Measurements from ENCODE around the gene OR2AE1.

The OR2AE1 gene

DNA sequence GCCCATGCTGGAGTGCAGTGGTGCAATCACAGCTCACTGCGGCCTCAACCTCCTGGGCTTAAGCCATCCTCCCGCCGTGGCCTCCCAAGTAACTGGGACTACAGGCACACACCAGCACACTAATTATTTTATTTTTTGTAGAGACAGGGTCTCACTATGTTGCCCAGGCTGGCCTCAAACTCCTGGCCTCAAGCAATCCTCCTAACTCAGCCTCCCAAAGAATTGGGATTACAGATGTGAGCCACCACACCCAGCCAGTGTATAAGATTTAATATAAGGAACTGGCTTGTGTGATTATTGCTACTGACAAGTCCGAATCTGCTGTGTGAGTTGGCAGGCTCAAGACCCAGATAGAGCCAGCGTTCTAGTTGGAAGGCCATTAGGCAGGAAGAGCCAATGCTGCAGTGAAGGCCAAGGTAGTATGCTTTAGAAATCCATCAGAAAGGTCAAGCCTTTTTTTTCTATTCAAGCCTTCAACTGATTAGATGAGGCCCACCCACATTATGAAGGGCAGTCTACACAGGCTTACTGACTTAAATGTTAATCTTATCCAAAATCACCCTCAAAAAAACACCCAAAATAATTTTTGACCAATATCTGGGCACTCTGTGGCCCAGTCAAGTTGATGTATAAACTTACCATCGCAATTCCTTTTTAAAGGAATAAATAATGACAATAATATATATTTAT, 23.1 kb upstream of the OR2AE1 start:
- DNase-seq: no peak
- Histone ChIP-seq H2AFZ (ENCODE audit: insufficient read depth, low read length, poor library complexity) (no peak overlapping the region), H3K79me1 (ENCODE audit: low read length) (peaks cover 2% of the 10 kb centered on the region), H2BK5ac (ENCODE audit: low read depth, low read length, poor library complexity) (no peak overlapping the region), H3K27me3 (ENCODE audit: insufficient read depth, low read length) (no peaks in the 10 kb centered on the region), H2BK120ac (ENCODE audit: insufficient read depth, low read length, poor library complexity) (no peak overlapping the region), H4K12ac (ENCODE audit: low read depth, low read length) (no peak overlapping the region), H3K4me2 (ENCODE audit: low read length) (no peak overlapping the region), H3K14ac (ENCODE audit: low read length) (no peak overlapping the region), H4K8ac (ENCODE audit: low read depth, low read length) (no peak overlapping the region), H3K23ac (ENCODE audit: low read length) (no peak overlapping the region), H3K36me3 (ENCODE audit: control insufficient read depth in 1 of 2, insufficient read depth in 2 of 2, low read length in 2 of 2) (no peaks in the 10 kb centered on the region), H3K4me3 (ENCODE audit: low read depth, low read length) (no peak overlapping the region), H4K91ac (ENCODE audit: low read depth, low read length) (peak overlapping the region; percentile 26), H2BK12ac (ENCODE audit: low read length) (no peak overlapping the region), H3K79me2 (ENCODE audit: control insufficient read depth, insufficient read depth, low read length, poor library complexity) (no peaks in the 10 kb centered on the region), H3K4ac (ENCODE audit: low read depth, low read length) (no peak overlapping the region), H3K27ac (ENCODE audit: low read depth, low read length) (no peak overlapping the region), H3K9ac (ENCODE audit: low read length) (no peak overlapping the region), H3K9me3 (ENCODE audit: insufficient read depth, low read depth, low read length) (no peaks in the 10 kb centered on the region), H3K18ac (ENCODE audit: low read length) (no peak overlapping the region), H3K4me1 (ENCODE audit: control insufficient read depth in 1 of 2, insufficient read depth in 2 of 2, low read length in 2 of 2) (peaks cover 14 to 17% of the 10 kb centered on the region in 2 experiments), H2AK5ac (ENCODE audit: low read length) (peak overlapping the region; percentile 15)
- no CpG with 5 or more reads among the region's 6 CpGs for WGBS (ENCODE audit: extremely low coverage, insufficient coverage, insufficient read length)

DNA sequence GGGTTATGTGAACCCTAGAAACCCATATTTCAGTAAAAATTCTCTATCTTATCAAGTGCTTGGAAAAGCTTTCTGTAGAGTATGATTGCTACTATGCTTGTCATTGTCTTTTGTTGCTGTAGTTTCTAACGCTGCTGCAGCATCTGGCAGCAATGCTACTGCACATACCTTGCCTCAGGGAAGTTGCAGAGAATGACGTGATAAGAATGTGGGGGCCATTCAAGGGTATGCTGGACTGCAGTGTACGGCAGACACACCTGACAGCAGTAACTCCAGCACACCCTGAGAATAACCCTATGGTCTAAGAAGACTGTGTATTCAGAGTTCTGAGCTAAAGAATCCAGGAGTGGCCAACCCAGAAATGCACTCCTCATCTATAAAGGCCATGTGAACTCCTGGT, 22.0 kb upstream of the OR2AE1 start:
- Histone ChIP-seq H3K18ac (ENCODE audit: low read length) (no peak overlapping the region), H3K9me3 (ENCODE audit: insufficient read depth, low read depth, low read length) (no peaks in the 10 kb centered on the region), H3K79me1 (ENCODE audit: low read length) (peaks cover 2% of the 10 kb centered on the region), H3K27ac (ENCODE audit: low read depth, low read length) (peak overlapping the region; percentile 61), H3K4ac (ENCODE audit: low read depth, low read length) (no peak overlapping the region), H2BK12ac (ENCODE audit: low read length) (no peak overlapping the region), H2AK5ac (ENCODE audit: low read length) (no peak overlapping the region), H3K23ac (ENCODE audit: low read length) (no peak overlapping the region), H3K4me2 (ENCODE audit: low read length) (peak overlapping the region; percentile 36), H2BK5ac (ENCODE audit: low read depth, low read length, poor library complexity) (no peak overlapping the region), H2BK120ac (ENCODE audit: insufficient read depth, low read length, poor library complexity) (no peak overlapping the region), H4K12ac (ENCODE audit: low read depth, low read length) (no peak overlapping the region), H3K4me3 (ENCODE audit: low read depth, low read length) (no peak overlapping the region), H4K8ac (ENCODE audit: low read depth, low read length) (no peak overlapping the region), H3K14ac (ENCODE audit: low read length) (no peak overlapping the region), H3K36me3 (ENCODE audit: control insufficient read depth in 1 of 2, insufficient read depth in 2 of 2, low read length in 2 of 2) (no peaks in the 10 kb centered on the region), H3K9ac (ENCODE audit: low read length) (no peak overlapping the region), H2AFZ (ENCODE audit: insufficient read depth, low read length, poor library complexity) (no peak overlapping the region), H3K4me1 (ENCODE audit: control insufficient read depth in 1 of 2, insufficient read depth in 2 of 2, low read length in 2 of 2) (peaks cover 14 to 17% of the 10 kb centered on the region in 2 experiments), H3K27me3 (ENCODE audit: insufficient read depth, low read length) (no peaks in the 10 kb centered on the region), H4K91ac (ENCODE audit: low read depth, low read length) (no peak overlapping the region), H3K79me2 (ENCODE audit: control insufficient read depth, insufficient read depth, low read length, poor library complexity) (no peaks in the 10 kb centered on the region)
- DNase-seq: peak; percentile 65 to 83
- WGBS (ENCODE audit: extremely low coverage, insufficient coverage, insufficient read length): no CpG with 5 or more reads among the region's 3 CpGs

DNA sequence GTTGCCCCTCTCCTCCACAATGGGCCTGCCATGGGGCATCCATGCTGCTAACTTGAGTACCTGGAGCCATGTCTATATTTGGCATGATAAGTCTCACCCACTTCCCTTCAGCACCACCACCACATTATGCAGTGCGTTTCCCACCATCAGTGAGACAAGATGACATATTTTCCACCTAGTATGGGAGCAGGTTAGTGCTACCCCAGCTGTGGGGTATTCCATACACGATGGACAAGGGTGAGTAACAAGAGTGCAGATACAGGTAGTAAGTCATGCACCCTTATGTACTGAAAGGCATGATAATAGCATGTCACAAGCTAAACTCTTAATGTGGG, 21.2 kb upstream of the OR2AE1 start:
- H4K12ac ChIP-seq (ENCODE audit: low read depth, low read length): no peak overlapping the region
- no peaks in the 10 kb centered on the region for H3K9me3 ChIP-seq (ENCODE audit: insufficient read depth, low read depth, low read length)
- H3K36me3 ChIP-seq (ENCODE audit: control insufficient read depth in 1 of 2, insufficient read depth in 2 of 2, low read length in 2 of 2): no peaks in the 10 kb centered on the region
- H3K4me1 ChIP-seq (ENCODE audit: control insufficient read depth in 1 of 2, insufficient read depth in 2 of 2, low read length in 2 of 2): peaks cover 14 to 17% of the 10 kb centered on the region in 2 experiments
- H3K79me1 ChIP-seq (ENCODE audit: low read length): peaks cover 2% of the 10 kb centered on the region
- H2BK120ac ChIP-seq (ENCODE audit: insufficient read depth, low read length, poor library complexity): no peak overlapping the region
- H3K27me3 ChIP-seq (ENCODE audit: insufficient read depth, low read length): no peaks in the 10 kb centered on the region
- H2AK5ac ChIP-seq (ENCODE audit: low read length): no peak overlapping the region
- no CpG with 5 or more reads among the region's 2 CpGs for WGBS (ENCODE audit: extremely low coverage, insufficient coverage, insufficient read length)
- H4K91ac ChIP-seq (ENCODE audit: low read depth, low read length): no peak overlapping the region
- DNase-seq: no peak
- H3K4ac ChIP-seq (ENCODE audit: low read depth, low read length): no peak overlapping the region
- no peak overlapping the region for H3K4me3 ChIP-seq (ENCODE audit: low read depth, low read length)
- no peak overlapping the region for H3K9ac ChIP-seq (ENCODE audit: low read length)
- H2AFZ ChIP-seq (ENCODE audit: insufficient read depth, low read length, poor library complexity): no peak overlapping the region
- H3K18ac ChIP-seq (ENCODE audit: low read length): no peak overlapping the region
- H3K14ac ChIP-seq (ENCODE audit: low read length): no peak overlapping the region
- no peak overlapping the region for H3K23ac ChIP-seq (ENCODE audit: low read length)
- no peak overlapping the region for H2BK5ac ChIP-seq (ENCODE audit: low read depth, low read length, poor library complexity)
- no peak overlapping the region for H2BK12ac ChIP-seq (ENCODE audit: low read length)
- H3K79me2 ChIP-seq (ENCODE audit: control insufficient read depth, insufficient read depth, low read length, poor library complexity): no peaks in the 10 kb centered on the region
- no peak overlapping the region for H4K8ac ChIP-seq (ENCODE audit: low read depth, low read length)
- no peak overlapping the region for H3K4me2 ChIP-seq (ENCODE audit: low read length)
- H3K27ac ChIP-seq (ENCODE audit: low read depth, low read length): no peak overlapping the region

DNA sequence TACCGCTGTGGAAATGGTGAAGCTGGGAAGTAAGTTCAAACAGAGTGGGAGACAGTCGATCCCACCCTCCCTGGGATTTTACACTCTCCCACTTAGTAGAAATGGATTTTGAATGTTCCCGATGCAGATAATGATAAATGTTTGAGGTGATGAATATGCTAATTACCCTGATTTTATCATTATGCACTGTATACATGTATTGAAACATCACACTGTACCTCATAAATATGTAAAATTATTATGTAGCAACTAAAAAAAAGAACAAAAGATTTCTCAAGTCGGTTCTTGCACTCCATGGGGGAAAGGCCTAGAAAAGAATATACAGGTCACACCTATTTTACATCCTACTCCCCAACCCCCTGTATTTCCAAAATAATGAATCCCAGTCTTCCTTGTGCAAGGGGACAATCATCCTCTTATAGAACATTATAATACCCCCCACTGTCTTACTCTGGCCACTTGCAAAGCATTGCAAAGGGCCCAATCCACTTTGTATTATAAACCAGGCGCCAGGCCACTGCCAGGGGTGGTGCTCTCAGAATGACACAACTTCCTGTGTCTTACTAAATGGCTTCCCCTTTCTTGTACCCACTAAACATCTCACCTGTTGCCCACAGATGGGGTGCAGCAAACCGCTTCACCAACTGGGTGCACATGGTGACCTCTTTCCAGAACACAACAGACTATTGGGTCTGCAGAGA, 20.6 kb upstream of the OR2AE1 start:
- Histone ChIP-seq H2BK5ac (ENCODE audit: low read depth, low read length, poor library complexity) (no peak overlapping the region), H3K9ac (ENCODE audit: low read length) (no peak overlapping the region)

More for the DNA sequence above, 20.6 kb upstream of the OR2AE1 start:
- Histone ChIP-seq H2BK120ac (ENCODE audit: insufficient read depth, low read length, poor library complexity) (no peak overlapping the region), H4K8ac (ENCODE audit: low read depth, low read length) (no peak overlapping the region), H2AFZ (ENCODE audit: insufficient read depth, low read length, poor library complexity) (no peak overlapping the region), H4K12ac (ENCODE audit: low read depth, low read length) (no peak overlapping the region), H3K18ac (ENCODE audit: low read length) (no peak overlapping the region), H3K27ac (ENCODE audit: low read depth, low read length) (no peak overlapping the region), H3K79me1 (ENCODE audit: low read length) (peaks cover 2% of the 10 kb centered on the region), H3K9me3 (ENCODE audit: insufficient read depth, low read depth, low read length) (no peaks in the 10 kb centered on the region), H3K27me3 (ENCODE audit: insufficient read depth, low read length) (no peaks in the 10 kb centered on the region), H3K14ac (ENCODE audit: low read length) (no peak overlapping the region), H4K91ac (ENCODE audit: low read depth, low read length) (no peak overlapping the region), H3K79me2 (ENCODE audit: control insufficient read depth, insufficient read depth, low read length, poor library complexity) (no peaks in the 10 kb centered on the region), H3K4me3 (ENCODE audit: low read depth, low read length) (no peak overlapping the region), H2AK5ac (ENCODE audit: low read length) (no peak overlapping the region), H3K23ac (ENCODE audit: low read length) (no peak overlapping the region), H2BK12ac (ENCODE audit: low read length) (no peak overlapping the region), H3K4me1 (ENCODE audit: control insufficient read depth in 1 of 2, insufficient read depth in 2 of 2, low read length in 2 of 2) (peaks cover 15 to 17% of the 10 kb centered on the region in 2 experiments), H3K4me2 (ENCODE audit: low read length) (no peak overlapping the region), H3K36me3 (ENCODE audit: control insufficient read depth in 1 of 2, insufficient read depth in 2 of 2, low read length in 2 of 2) (no peaks in the 10 kb centered on the region), H3K4ac (ENCODE audit: low read depth, low read length) (no peak overlapping the region)
- no peak for DNase-seq
- WGBS (ENCODE audit: extremely low coverage, insufficient coverage, insufficient read length): no CpG with 5 or more reads among the region's 6 CpGs

All from trophoblast cell (in vitro differentiated cells and primary cell).